Measurements from ENCODE around the gene NDUFV2.
A peak's percentile ranks its signal among the peaks of the same experiment; 100 is the strongest.

The NDUFV2 gene

GRCh38 chr18:9069601-9070000 is 32.9 kb upstream of the NDUFV2 start:
- no peak for DNase-seq (ENCODE audit: low spot score)
- WGBS, 2 donors (ENCODE audit: extremely low coverage in 2 of 2, insufficient read length in 2 of 2, insufficient replicate concordance in 1 of 2): no CpG with 5 or more reads among the region's 9 CpGs

GRCh38 chr18:9070212-9070611 is 32.3 kb upstream of the NDUFV2 start:
- Histone ChIP-seq H3K9me3 (replicated peaks in 1 of 2; ENCODE audit: control insufficient read depth in 2 of 2, insufficient read depth in 1 of 2, low read depth in 1 of 2, low read length in 2 of 2) (no peaks in the 10 kb centered on the region), H2AK5ac (ENCODE audit: low read depth, low read length) (no peak overlapping the region), H3K27me3 (ENCODE audit: control insufficient read depth in 3 of 3, insufficient read depth in 3 of 3, low read depth in 1 of 3, low read length in 3 of 3) (no peaks in the 10 kb centered on the region), H2BK5ac (ENCODE audit: low read length) (no peak overlapping the region), H3K4me2 (ENCODE audit: insufficient read depth, low read length, poor library complexity, severe bottlenecking) (no peak overlapping the region), H3K79me1 (ENCODE audit: low read depth, low read length) (no peaks in the 10 kb centered on the region), H3K18ac (ENCODE audit: low read length) (no peak overlapping the region), H3K4me3 (ENCODE audit: low read length in 2 of 2) (no peak overlapping the region), H3K4me1 (ENCODE audit: control insufficient read depth in 2 of 2, insufficient read depth in 1 of 2, low read depth in 1 of 2, low read length in 2 of 2) (no peaks in the 10 kb centered on the region), H3K27ac (replicated peaks; ENCODE audit: low read length) (no peak overlapping the region), H3K36me3 (replicated peaks in 1 of 2; ENCODE audit: control insufficient read depth in 2 of 2, insufficient read depth in 2 of 2, low read length in 2 of 2) (no peaks in the 10 kb centered on the region), H2BK15ac (ENCODE audit: low read length) (no peak overlapping the region), H4K91ac (ENCODE audit: low read depth, low read length, poor library complexity) (no peak overlapping the region), H4K8ac (ENCODE audit: low read depth, low read length) (no peak overlapping the region), H2AFZ (ENCODE audit: low read length) (no peak overlapping the region), H2BK120ac (ENCODE audit: low read depth, low read length) (no peak overlapping the region), H3K9ac (ENCODE audit: low read depth, low read length, poor library complexity) (no peak overlapping the region), H3K23ac (ENCODE audit: low read depth, low read length, poor library complexity) (no peak overlapping the region), H3K4ac (ENCODE audit: low read length) (no peak overlapping the region), H2BK12ac (ENCODE audit: low read length) (no peak overlapping the region), H3K14ac (ENCODE audit: low read length) (no peak overlapping the region)
- no peak for DNase-seq (ENCODE audit: low spot score)
- no CpG with 5 or more reads among the region's 5 CpGs for WGBS, 2 donors (ENCODE audit: extremely low coverage in 2 of 2, insufficient read length in 2 of 2, insufficient replicate concordance in 1 of 2)

More at GRCh38 chr18:9069601-9070000, 32.9 kb upstream of the NDUFV2 start:
- no peaks in the 10 kb centered on the region for H3K4me1 ChIP-seq (ENCODE audit: control insufficient read depth in 2 of 2, insufficient read depth in 1 of 2, low read depth in 1 of 2, low read length in 2 of 2)
- no peak overlapping the region for H3K14ac ChIP-seq (ENCODE audit: low read length)
- no peak overlapping the region for H4K8ac ChIP-seq (ENCODE audit: low read depth, low read length)
- H2BK120ac ChIP-seq (ENCODE audit: low read depth, low read length): no peak overlapping the region
- H3K27ac ChIP-seq (replicated peaks; ENCODE audit: low read length): no peak overlapping the region
- H2AK5ac ChIP-seq (ENCODE audit: low read depth, low read length): no peak overlapping the region
- H2BK12ac ChIP-seq (ENCODE audit: low read length): no peak overlapping the region
- H3K36me3 ChIP-seq (replicated peaks in 1 of 2; ENCODE audit: control insufficient read depth in 2 of 2, insufficient read depth in 2 of 2, low read length in 2 of 2): no peaks in the 10 kb centered on the region
- H3K23ac ChIP-seq (ENCODE audit: low read depth, low read length, poor library complexity): no peak overlapping the region
- no peak overlapping the region for H2BK5ac ChIP-seq (ENCODE audit: low read length)
- no peak overlapping the region for H3K18ac ChIP-seq (ENCODE audit: low read length)
- no peaks in the 10 kb centered on the region for H3K79me1 ChIP-seq (ENCODE audit: low read depth, low read length)
- H3K9me3 ChIP-seq (replicated peaks in 1 of 2; ENCODE audit: control insufficient read depth in 2 of 2, insufficient read depth in 1 of 2, low read depth in 1 of 2, low read length in 2 of 2): no peaks in the 10 kb centered on the region
- no peak overlapping the region for H4K91ac ChIP-seq (ENCODE audit: low read depth, low read length, poor library complexity)
- peak overlapping the region; percentile 63 for H2AFZ ChIP-seq (ENCODE audit: low read length)
- H3K4me3 ChIP-seq (ENCODE audit: low read length in 2 of 2): no peak overlapping the region
- H3K4ac ChIP-seq (ENCODE audit: low read length): no peak overlapping the region
- H2BK15ac ChIP-seq (ENCODE audit: low read length): no peak overlapping the region
- H3K9ac ChIP-seq (ENCODE audit: low read depth, low read length, poor library complexity): no peak overlapping the region
- no peaks in the 10 kb centered on the region for H3K27me3 ChIP-seq (ENCODE audit: control insufficient read depth in 3 of 3, insufficient read depth in 3 of 3, low read depth in 1 of 3, low read length in 3 of 3)
- no peak overlapping the region for H3K4me2 ChIP-seq (ENCODE audit: insufficient read depth, low read length, poor library complexity, severe bottlenecking)

GRCh38 chr18:9079818-9080528 is 22.5 kb upstream of the NDUFV2 start:
- peaks cover 1 to 4% of the 10 kb centered on the region in 2 donors for H3K4me1 ChIP-seq (ENCODE audit: control insufficient read depth in 2 of 2, insufficient read depth in 1 of 2, low read depth in 1 of 2, low read length in 2 of 2)
- no peak overlapping the region for H3K14ac ChIP-seq (ENCODE audit: low read length)
- no peak overlapping the region for H4K91ac ChIP-seq (ENCODE audit: low read depth, low read length, poor library complexity)
- H3K9ac ChIP-seq (ENCODE audit: low read depth, low read length, poor library complexity): no peak overlapping the region
- H3K27me3 ChIP-seq (ENCODE audit: control insufficient read depth in 3 of 3, insufficient read depth in 3 of 3, low read depth in 1 of 3, low read length in 3 of 3): no peaks in the 10 kb centered on the region
- H3K23ac ChIP-seq (ENCODE audit: low read depth, low read length, poor library complexity): no peak overlapping the region
- no peak overlapping the region for H3K4ac ChIP-seq (ENCODE audit: low read length)
- H2BK5ac ChIP-seq (ENCODE audit: low read length): no peak overlapping the region
- H2AK5ac ChIP-seq (ENCODE audit: low read depth, low read length): no peak overlapping the region
- DNase-seq (ENCODE audit: low spot score): no peak
- no peak overlapping the region for H4K8ac ChIP-seq (ENCODE audit: low read depth, low read length)
- no peak overlapping the region for H2BK120ac ChIP-seq (ENCODE audit: low read depth, low read length)
- no peak overlapping the region for H3K27ac ChIP-seq (replicated peaks; ENCODE audit: low read length)
- H3K36me3 ChIP-seq (replicated peaks in 1 of 2; ENCODE audit: control insufficient read depth in 2 of 2, insufficient read depth in 2 of 2, low read length in 2 of 2): no peaks in the 10 kb centered on the region
- H3K9me3 ChIP-seq (replicated peaks in 1 of 2; ENCODE audit: control insufficient read depth in 2 of 2, insufficient read depth in 1 of 2, low read depth in 1 of 2, low read length in 2 of 2): no peaks in the 10 kb centered on the region
- no peaks in the 10 kb centered on the region for H3K79me1 ChIP-seq (ENCODE audit: low read depth, low read length)
- H3K4me3 ChIP-seq (ENCODE audit: low read length in 2 of 2): no peak overlapping the region
- H2BK12ac ChIP-seq (ENCODE audit: low read length): no peak overlapping the region
- H2AFZ ChIP-seq (ENCODE audit: low read length): peak overlapping the region; percentile 50
- no peak overlapping the region for H3K4me2 ChIP-seq (ENCODE audit: insufficient read depth, low read length, poor library complexity, severe bottlenecking)
- H3K18ac ChIP-seq (ENCODE audit: low read length): no peak overlapping the region
- no peak overlapping the region for H2BK15ac ChIP-seq (ENCODE audit: low read length)
- WGBS, 2 donors (ENCODE audit: extremely low coverage in 2 of 2, insufficient read length in 2 of 2, insufficient replicate concordance in 1 of 2): no CpG with 5 or more reads among the region's 6 CpGs

- Histone ChIP-seq H4K91ac (ENCODE audit: low read depth, low read length, poor library complexity) (no peak overlapping the region), H3K4me2 (ENCODE audit: insufficient read depth, low read length, poor library complexity, severe bottlenecking) (no peak overlapping the region)
- no peak for DNase-seq (ENCODE audit: low spot score)
These were observed 20.6 kb upstream of the NDUFV2 start for GRCh38 chr18:9081940-9082339.

More at GRCh38 chr18:9081940-9082339, 20.6 kb upstream of the NDUFV2 start:
- no peaks in the 10 kb centered on the region for H3K27me3 ChIP-seq (ENCODE audit: control insufficient read depth in 3 of 3, insufficient read depth in 3 of 3, low read depth in 1 of 3, low read length in 3 of 3)
- H3K4ac ChIP-seq (ENCODE audit: low read length): no peak overlapping the region
- H3K4me1 ChIP-seq (ENCODE audit: control insufficient read depth in 2 of 2, insufficient read depth in 1 of 2, low read depth in 1 of 2, low read length in 2 of 2): peaks cover 1 to 4% of the 10 kb centered on the region in 2 donors
- WGBS, 2 donors (ENCODE audit: extremely low coverage in 2 of 2, insufficient read length in 2 of 2, insufficient replicate concordance in 1 of 2): no CpG with 5 or more reads among the region's 4 CpGs
- H3K36me3 ChIP-seq (replicated peaks in 1 of 2; ENCODE audit: control insufficient read depth in 2 of 2, insufficient read depth in 2 of 2, low read length in 2 of 2): no peaks in the 10 kb centered on the region
- H3K14ac ChIP-seq (ENCODE audit: low read length): no peak overlapping the region
- no peak overlapping the region for H3K9ac ChIP-seq (ENCODE audit: low read depth, low read length, poor library complexity)
- H3K18ac ChIP-seq (ENCODE audit: low read length): no peak overlapping the region
- H2AFZ ChIP-seq (ENCODE audit: low read length): no peak overlapping the region
- H3K4me3 ChIP-seq (ENCODE audit: low read length in 2 of 2): no peak overlapping the region
- H2BK120ac ChIP-seq (ENCODE audit: low read depth, low read length): no peak overlapping the region
- no peak overlapping the region for H2BK12ac ChIP-seq (ENCODE audit: low read length)
- H3K9me3 ChIP-seq (replicated peaks in 1 of 2; ENCODE audit: control insufficient read depth in 2 of 2, insufficient read depth in 1 of 2, low read depth in 1 of 2, low read length in 2 of 2): no peaks in the 10 kb centered on the region
- H3K27ac ChIP-seq (replicated peaks; ENCODE audit: low read length): no peak overlapping the region
- no peaks in the 10 kb centered on the region for H3K79me1 ChIP-seq (ENCODE audit: low read depth, low read length)
- H2AK5ac ChIP-seq (ENCODE audit: low read depth, low read length): no peak overlapping the region
- H2BK5ac ChIP-seq (ENCODE audit: low read length): no peak overlapping the region
- no peak overlapping the region for H2BK15ac ChIP-seq (ENCODE audit: low read length)
- no peak overlapping the region for H4K8ac ChIP-seq (ENCODE audit: low read depth, low read length)
- H3K23ac ChIP-seq (ENCODE audit: low read depth, low read length, poor library complexity): no peak overlapping the region

Data from neuronal stem cell (in vitro differentiated cells).